NCI-H2107 treated with DMSO at 0.1 percent for 48 hours (cell line): ENCODE data around the gene SLC8A2.

Experiments
- DNase-seq: peaks from one replicate; lab custom pipeline; 2025; ENCODE audit not compliant: unreplicated experiment; lab: John Stamatoyannopoulos, UW

SLC8A2 gene

DNA sequence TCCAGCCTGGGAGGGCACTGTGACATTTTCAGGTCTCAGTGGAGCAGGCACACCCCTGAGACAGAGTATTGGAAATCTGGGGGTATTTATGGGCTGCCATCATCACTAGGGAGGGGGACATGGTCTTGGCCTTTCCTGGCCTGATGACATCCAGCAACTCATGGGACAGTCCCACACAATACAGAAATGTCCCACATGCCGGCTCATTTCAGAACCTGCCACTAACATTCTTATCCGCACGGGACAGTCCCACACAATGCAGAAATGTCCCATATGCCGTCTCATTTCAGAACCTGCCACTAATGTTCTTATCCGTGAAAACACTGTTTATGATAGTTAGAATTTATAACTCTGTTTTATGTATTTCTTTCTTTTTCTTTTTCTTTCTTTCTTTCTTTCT is 9.8 kb downstream of the SLC8A2 start:
- DNase-seq = no peak

- DNase-seq = no peak
Observed at GRCh38 chr19:47459477-47459876, 12.2 kb downstream of the SLC8A2 start.

GRCh38 chr19:47458672-47459071 is 13.0 kb downstream of the SLC8A2 start:
- no peak for DNase-seq

GRCh38 chr19:47456721-47457474 is 14.8 kb downstream of the SLC8A2 start:
- DNase-seq = no peak

- DNase-seq = no peak
Observed at GRCh38 chr19:47450478-47450877, 21.2 kb downstream of the SLC8A2 start.

GRCh38 chr19:47448360-47448727 is 23.3 kb downstream of the SLC8A2 start:
- DNase-seq = no peak

DNA sequence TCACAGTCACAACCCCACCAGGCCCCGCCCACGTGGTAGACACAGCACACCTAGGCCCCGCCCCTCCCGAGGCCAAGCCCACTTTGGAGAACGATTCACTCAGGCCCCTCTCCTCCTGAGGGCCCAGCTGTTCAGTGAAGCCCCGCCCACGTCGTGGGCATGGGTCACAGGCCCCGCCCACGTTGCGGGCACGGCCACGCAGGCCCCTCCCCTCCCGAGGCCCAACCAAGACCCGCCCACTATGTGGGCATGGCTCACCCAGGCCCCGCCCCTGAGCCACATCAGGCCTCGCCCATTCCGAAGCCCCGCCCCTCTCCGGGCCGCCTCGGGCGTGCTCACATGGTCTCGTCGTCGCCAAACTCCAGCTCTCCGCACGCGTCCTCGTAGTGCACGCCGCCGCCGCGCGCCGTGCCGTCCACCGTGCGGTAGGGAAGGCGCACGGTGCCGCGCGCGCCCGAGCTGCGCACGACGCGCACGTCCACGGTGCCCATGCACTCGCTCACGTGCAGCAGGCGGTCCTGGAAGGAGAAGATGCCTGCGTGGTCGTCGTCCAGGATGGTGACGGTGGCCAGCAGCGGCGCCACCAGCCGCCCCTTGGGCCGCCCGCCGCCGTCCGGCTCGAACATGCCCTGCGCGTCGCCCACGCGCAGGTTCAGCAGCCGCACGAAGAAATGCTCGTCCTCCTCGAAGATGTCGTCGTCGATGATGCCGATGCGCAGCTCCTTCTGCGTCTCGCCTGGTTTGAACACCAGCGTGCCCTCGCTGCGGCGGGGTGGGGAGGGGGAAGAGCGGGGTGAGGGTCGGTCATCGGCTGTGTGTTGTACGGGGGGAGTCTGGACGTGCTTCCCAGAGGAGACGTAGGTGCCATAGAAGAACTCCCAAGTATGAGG is 24.0 kb downstream of the SLC8A2 start:
- DNase-seq = no peak

DNA sequence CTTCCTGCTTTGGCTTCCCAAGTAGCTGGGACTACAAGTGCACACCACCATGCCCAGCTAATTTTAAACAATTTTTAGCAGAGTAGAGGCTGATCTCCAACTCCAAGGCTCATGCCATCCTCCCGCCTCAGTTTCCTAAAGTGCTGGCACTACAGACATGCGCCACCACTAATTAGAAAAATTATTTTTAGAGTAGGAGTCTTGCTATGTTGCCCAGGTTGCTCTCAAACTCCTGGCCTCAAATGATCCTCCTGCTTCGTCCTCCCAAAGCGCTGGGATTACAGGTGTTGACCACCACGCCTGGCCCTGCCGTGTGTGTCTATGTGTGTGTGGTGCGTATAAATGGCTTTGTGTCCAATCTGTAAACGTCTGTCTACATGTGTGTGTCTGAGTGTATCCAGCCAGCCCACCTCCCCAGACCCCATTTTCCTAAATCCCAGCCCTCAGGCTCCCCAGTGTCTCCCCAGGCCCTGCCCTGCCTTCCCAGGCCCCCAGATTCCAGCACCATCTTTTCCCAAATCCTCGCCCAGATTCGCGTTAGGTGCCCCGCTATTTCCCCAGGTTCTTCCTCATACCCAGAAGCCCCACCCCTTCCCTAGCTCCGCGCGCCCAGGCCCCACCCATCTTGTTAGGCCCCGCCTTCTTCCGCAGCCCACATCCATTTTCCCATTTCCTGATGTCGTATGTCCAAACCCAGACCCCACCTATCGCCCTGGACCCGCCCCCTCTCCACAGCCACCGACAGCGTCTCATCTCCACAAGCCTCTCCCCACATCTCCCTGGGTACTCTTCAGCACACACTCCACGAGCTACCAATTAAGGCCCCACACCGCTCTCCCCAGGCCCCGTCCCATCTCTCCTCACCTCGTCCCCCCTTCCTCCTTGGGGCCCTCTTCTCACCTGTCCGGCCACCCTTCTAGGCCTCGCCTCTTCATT is 24.9 kb downstream of the SLC8A2 start:
- no peak for DNase-seq

- peak; percentile 19 for DNase-seq
Observed at GRCh38 chr19:47445937-47446402, 25.7 kb downstream of the SLC8A2 start.

DNA sequence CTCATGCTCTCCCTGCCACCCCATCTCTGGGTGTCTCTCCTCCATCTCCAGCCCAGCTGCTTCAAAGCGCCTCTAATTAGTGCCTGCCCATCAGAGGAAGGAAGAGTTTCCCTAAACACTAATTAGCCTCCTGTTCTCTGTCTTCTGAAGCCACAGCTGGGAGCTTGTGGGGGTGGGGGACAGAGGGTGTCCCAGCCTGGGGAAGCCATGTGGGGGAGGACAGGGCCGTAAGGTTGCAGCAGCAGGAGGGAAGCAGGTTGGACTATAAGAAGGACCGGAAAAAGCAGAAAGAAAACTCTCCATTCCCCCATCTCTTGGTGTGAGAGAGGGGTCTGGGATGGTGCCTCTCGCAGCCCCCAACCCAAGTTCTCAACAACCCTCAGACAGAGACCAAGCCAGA is 26.2 kb downstream of the SLC8A2 start:
- DNase-seq = no peak

- no peak for DNase-seq
Observed at GRCh38 chr19:47444388-47444821, 27.3 kb downstream of the SLC8A2 start.

DNA sequence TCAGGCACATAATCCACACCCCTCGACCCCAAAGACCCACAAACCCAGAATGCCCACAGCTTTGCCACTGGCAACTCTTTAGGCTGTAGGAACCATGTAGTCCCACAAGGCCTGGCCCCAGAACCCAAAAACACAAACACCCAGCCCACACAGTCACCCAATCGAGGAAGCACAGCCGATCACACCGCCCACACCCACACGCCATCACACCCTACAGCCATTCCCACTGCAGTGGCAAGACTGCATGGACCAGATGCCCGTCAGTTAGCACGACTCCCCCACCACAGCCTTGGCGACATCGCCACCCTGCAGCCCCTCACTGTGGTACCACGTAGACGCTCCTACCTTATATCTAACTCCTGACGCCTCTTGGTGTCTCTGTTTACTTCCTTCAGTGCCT is 28.4 kb downstream of the SLC8A2 start:
- DNase-seq = no peak

GRCh38 chr19:47438793-47439220 is 32.9 kb downstream of the SLC8A2 start:
- no peak for DNase-seq

DNA sequence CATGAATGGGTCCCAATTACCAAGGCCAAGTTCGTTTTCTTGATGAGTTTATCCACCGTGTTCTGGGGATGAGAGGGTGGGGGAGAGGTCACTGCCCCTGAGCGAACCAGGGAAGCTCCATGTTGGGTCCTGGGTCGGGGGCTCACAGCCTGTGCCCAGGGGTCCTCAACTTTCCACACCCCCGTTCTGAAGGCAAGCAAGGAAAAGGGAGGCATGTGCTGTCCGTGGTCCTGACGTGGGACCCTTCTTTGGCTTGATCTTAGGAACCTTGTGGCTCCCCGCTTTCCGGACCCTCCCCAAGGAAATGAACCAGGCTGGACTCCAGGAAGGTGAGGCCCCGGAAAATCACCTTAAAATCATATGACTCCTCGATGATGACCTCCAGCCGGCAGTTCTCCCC is 34.2 kb downstream of the SLC8A2 start:
- no peak for DNase-seq

GRCh38 chr19:47436712-47437401 is 34.8 kb downstream of the SLC8A2 start:
- peak; percentile 80 for DNase-seq

DNA sequence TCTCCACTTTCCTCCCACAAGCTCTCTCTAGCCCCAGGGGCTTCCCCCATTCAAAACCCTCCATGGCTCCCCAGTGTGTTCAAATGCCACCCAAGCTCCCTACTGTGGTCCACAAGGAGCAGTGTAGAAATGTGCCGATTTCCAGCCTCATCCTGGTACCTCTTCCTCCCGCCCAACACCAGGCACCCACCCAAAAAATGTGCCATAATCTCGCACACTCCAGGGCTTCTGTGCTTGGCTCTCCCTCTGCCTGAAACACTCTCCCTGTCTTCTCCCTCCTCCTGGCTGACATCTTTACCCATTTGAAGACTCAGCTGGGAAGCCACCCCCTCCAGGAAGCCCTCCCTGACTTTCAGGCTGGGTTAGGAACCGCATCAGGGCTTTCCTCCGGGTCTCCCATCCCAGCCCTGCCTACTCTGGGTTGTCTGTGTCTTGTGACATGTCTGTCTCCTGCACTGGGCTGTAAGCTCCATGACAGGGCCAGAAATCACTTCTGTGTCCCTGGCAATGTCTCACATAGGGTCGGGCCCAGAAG is 35.7 kb downstream of the SLC8A2 start:
- no peak for DNase-seq

- no peak for DNase-seq
Observed at GRCh38 chr19:47435196-47435595, 36.5 kb downstream of the SLC8A2 start.

GRCh38 chr19:47434088-47434487 is 37.6 kb downstream of the SLC8A2 start:
- DNase-seq = no peak

- no peak for DNase-seq
Observed at GRCh38 chr19:47433121-47433520, 38.6 kb downstream of the SLC8A2 start.

DNA sequence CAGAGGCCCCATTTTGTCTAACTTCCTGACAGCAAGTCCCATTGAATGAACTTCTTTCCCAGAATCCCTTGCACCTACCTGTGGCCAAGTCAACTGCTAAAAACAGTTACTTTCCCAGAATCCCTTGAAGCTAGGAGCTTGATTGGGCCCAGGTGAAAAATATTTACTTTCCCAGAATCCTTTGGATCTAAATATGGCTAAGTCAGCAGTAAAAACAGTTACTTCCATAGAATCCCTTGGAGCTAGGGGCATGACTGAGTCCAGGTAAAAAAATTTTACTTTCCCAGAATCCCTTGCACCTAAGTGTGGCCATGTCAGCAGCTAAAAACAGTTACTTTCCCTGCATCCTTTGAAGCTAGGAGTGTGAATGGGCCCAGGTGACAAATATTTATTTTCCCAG is 39.2 kb downstream of the SLC8A2 start:
- no peak for DNase-seq
